GM20000 (cell line): Measurements from ENCODE around the gene CAMK2B.
A peak's percentile ranks its signal among the peaks of the same experiment; 100 is the strongest.

Experiments used
- DNase-seq: peaks from one replicate; pipeline ENCODE4 v3.0.0; 2012; ENCODE audit warnings: low spot score
- CTCF ChIP-seq: IDR thresholded peaks from 2 replicates; pipeline ENCODE4 v1.5.1; 2012; ENCODE audit warnings: mild to moderate bottlenecking, control low read depth; ENCODE audit errors: extremely low read depth, missing control alignments

CAMK2B gene

GRCh38 chr7:44292876-44293560, 32.4 kb downstream of the CAMK2B start:
- DNase-seq: peak; percentile 2
- no peak for TF ChIP-seq CTCF

GRCh38 chr7:44292420-44292817, 33.0 kb downstream of the CAMK2B start:
- DNase-seq: peak; percentile 6
- TF ChIP-seq CTCF: no peak

GRCh38 chr7:44291733-44292419, 33.5 kb downstream of the CAMK2B start:
- TF ChIP-seq CTCF: no peak
- DNase-seq: no peak

GRCh38 chr7:44291066-44291732, 34.2 kb downstream of the CAMK2B start:
- DNase-seq: no peak
- TF ChIP-seq CTCF: no peak

GRCh38 chr7:44290252-44290620, 35.2 kb downstream of the CAMK2B start:
- TF ChIP-seq CTCF: no peak
- DNase-seq: no peak

- no peak for DNase-seq
Observed at GRCh38 chr7:44289341-44290251, 35.8 kb downstream of the CAMK2B start.

More at GRCh38 chr7:44289341-44290251, 35.8 kb downstream of the CAMK2B start:
- TF ChIP-seq CTCF: no peak
